HG02870 (cell line): ENCODE measurements around the gene SLC6A12.
A peak's percentile ranks its signal among the peaks of the same experiment; 100 is the strongest.

Source experiments
- ATAC-seq: cut with Tn5 transposase; IDR thresholded peaks from one replicate; pipeline ENCODE4 v1.9.1; 2021; ENCODE audit warnings: mild to moderate bottlenecking, moderate library complexity; ENCODE audit not compliant: unreplicated experiment

The SLC6A12 gene

GRCh38 chr12:167959-168600, 45.9 kb downstream of the SLC6A12 start:
- ATAC-seq, result no peak

GRCh38 chr12:166425-167075, 47.4 kb downstream of the SLC6A12 start:
- no peak for ATAC-seq

- ATAC-seq, result no peak
These were observed 48.0 kb downstream of the SLC6A12 start for GRCh38 chr12:165862-166368.

- no peak for ATAC-seq
These were observed 49.8 kb downstream of the SLC6A12 start for GRCh38 chr12:164207-164606.

GRCh38 chr12:163406-163986, 50.5 kb downstream of the SLC6A12 start:
- ATAC-seq, result no peak

GRCh38 chr12:162467-163307, 51.3 kb downstream of the SLC6A12 start:
- no peak for ATAC-seq

- ATAC-seq, result no peak
These were observed 52.1 kb downstream of the SLC6A12 start for GRCh38 chr12:161823-162222.

- ATAC-seq, result no peak
These were observed 53.1 kb downstream of the SLC6A12 start for GRCh38 chr12:160858-161257.

GRCh38 chr12:159156-159782, 54.7 kb downstream of the SLC6A12 start:
- ATAC-seq, result no peak

- no peak for ATAC-seq
These were observed 56.3 kb downstream of the SLC6A12 start for GRCh38 chr12:157644-158043.

- no peak for ATAC-seq
These were observed 57.0 kb downstream of the SLC6A12 start for GRCh38 chr12:156945-157344.

GRCh38 chr12:155646-156045, 58.3 kb downstream of the SLC6A12 start:
- no peak for ATAC-seq

GRCh38 chr12:155006-155405, 59.0 kb downstream of the SLC6A12 start:
- no peak for ATAC-seq

GRCh38 chr12:154058-154457, 59.9 kb downstream of the SLC6A12 start:
- ATAC-seq, result no peak

- peak; percentile 62 for ATAC-seq
These were observed 60.7 kb downstream of the SLC6A12 start for GRCh38 chr12:153080-153746.

- ATAC-seq, result no peak
These were observed 61.5 kb downstream of the SLC6A12 start for GRCh38 chr12:152440-152839.

- ATAC-seq, result no peak
These were observed 62.4 kb downstream of the SLC6A12 start for GRCh38 chr12:151579-151978.

- no peak for ATAC-seq
These were observed 65.1 kb downstream of the SLC6A12 start for GRCh38 chr12:148676-149416.

- no peak for ATAC-seq
These were observed 66.7 kb downstream of the SLC6A12 start for GRCh38 chr12:147242-147641.
